Gastroesophageal sphincter (tissue), 4 donors: ENCODE measurements around the gene IER3. TPM values are rescaled to one million over a fixed set of nuclear protein-coding genes. Genes with fewer than 3 reads are reported as not detected.

Source experiments
- ATAC-seq: fragments of 150-250 bp; one replicate; pipeline ENCODE4 v1.9.1; 2016; ENCODE audit warnings: mild to moderate bottlenecking, moderate library complexity
- H3K27ac ChIP-seq, 4 donors: fragments of 200-600 bp; sonication (generic) in 3 of 4; 1 replicate in 3 of 4; 2 replicates in 1 of 4; pipeline ENCODE4 v1.5.1; 2016 to 2019
- H3K27me3 ChIP-seq: fragments of 200-600 bp; sonication (generic); one replicate; pipeline ENCODE4 v1.5.1; 2019
- H3K36me3 ChIP-seq, 2 donors: fragments of 200-600 bp; sonication (generic); one replicate each; pipeline ENCODE4 v1.5.1; 2019; ENCODE audit warnings: control low read depth in 1 of 2
- H3K4me1 ChIP-seq, 3 donors: fragments of 200-600 bp; sonication (generic); 1 replicate in 2 of 3; 2 replicates in 1 of 3; pipeline ENCODE4 v1.5.1; 2016 to 2019; ENCODE audit warnings: control low read depth in 2 of 3
- H3K4me3 ChIP-seq, 2 donors: fragments of 200-600 bp; sonication (generic); one replicate each; pipeline ENCODE4 v1.5.1; 2019; ENCODE audit warnings: mild to moderate bottlenecking in 1 of 2, moderate library complexity in 1 of 2
- H3K9me3 ChIP-seq, 3 donors: fragments of 200-600 bp; sonication (generic); one replicate each; pipeline ENCODE4 v1.5.1; 2017 to 2019; ENCODE audit warnings: control low read depth in 2 of 3
- EP300 ChIP-seq: sonication (generic); formaldehyde crosslinking; IDR thresholded peaks from one replicate; pipeline ENCODE4 v1.6.1; 2017; ENCODE audit warnings: antibody characterized with exemption, mild to moderate bottlenecking
- POLR2A ChIP-seq, 2 donors: fragments of 450-650 bp; IDR thresholded peaks; one replicate each; pipeline ENCODE4 v1.6.1; 2017; ENCODE audit warnings: antibody characterized with exemption in 2 of 2, mild to moderate bottlenecking in 2 of 2, moderate library complexity in 1 of 2
- POLR2AphosphoS5 ChIP-seq: sonication (generic); formaldehyde crosslinking; IDR thresholded peaks from one replicate; pipeline ENCODE4 v1.6.1; 2017; ENCODE audit warnings: antibody characterized with exemption
- WGBS, 2 donors: methylation state at CpG; one replicate each; pipeline ENCODE4 v1.1.5; 2018; ENCODE audit warnings: low coverage in 1 of 2; 5-methylcytosine and 5-hydroxymethylcytosine counted together
- total RNA-seq, 4 donors: library from RNA; depleted of rRNA; stranded (reverse); fragments of >200 nt; gene quantifications; one replicate each; pipeline ENCODE4 v1.1.0, GENCODE V29; 2016
- TF ChIP-seq, protein P1 (sequence below), 4 experiments: fragments of 200-600 bp in 2 of 4; fragments of 450-650 bp in 2 of 4; sonication (generic) in 1 of 4; IDR thresholded peaks; one replicate each; pipeline ENCODE4 v1.5.1; 2017 to 2019; ENCODE audit warnings: antibody characterized with exemption in 4 of 4, mild to moderate bottlenecking in 2 of 4, moderate library complexity in 2 of 4

IER3 gene
- total RNA-seq, 4 donors from 2014 or later = 5.6 to 31.9 (median 11.3) TPM

DNA sequence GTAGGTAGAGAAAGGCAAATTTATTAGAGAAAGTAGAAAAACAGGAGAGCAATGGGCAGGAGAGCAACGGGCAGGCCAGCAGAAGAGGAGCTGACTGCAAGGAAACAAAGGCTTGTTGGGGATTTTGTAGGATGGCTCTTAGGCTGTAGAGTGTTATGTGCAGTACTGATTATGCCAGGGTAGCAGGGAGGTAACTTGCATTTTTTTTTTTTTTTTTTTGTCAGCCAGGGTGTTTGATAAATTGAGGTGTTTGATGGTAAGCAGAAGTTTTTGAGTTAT lies 36.2 kb upstream of the IER3 start:
- WGBS, 2 donors = 100% methylated on average over 1 of the region's 1 CpG
- no peak overlapping the region for H3K4me3 ChIP-seq
- peak overlapping the region in 3 of 4 donors; percentile 78 to 89 (median 80) for H3K27ac ChIP-seq
- H3K4me1 ChIP-seq = peaks cover 3 to 42% (median 24%) of the 10 kb centered on the region in 3 donors
- no peak for TF ChIP-seq EP300
- TF ChIP-seq POLR2A (IDR thresholded peaks at IDR 0.05) = no peak
- no peak for TF ChIP-seq POLR2AphosphoS5
- TF ChIP-seq, protein P1, sequence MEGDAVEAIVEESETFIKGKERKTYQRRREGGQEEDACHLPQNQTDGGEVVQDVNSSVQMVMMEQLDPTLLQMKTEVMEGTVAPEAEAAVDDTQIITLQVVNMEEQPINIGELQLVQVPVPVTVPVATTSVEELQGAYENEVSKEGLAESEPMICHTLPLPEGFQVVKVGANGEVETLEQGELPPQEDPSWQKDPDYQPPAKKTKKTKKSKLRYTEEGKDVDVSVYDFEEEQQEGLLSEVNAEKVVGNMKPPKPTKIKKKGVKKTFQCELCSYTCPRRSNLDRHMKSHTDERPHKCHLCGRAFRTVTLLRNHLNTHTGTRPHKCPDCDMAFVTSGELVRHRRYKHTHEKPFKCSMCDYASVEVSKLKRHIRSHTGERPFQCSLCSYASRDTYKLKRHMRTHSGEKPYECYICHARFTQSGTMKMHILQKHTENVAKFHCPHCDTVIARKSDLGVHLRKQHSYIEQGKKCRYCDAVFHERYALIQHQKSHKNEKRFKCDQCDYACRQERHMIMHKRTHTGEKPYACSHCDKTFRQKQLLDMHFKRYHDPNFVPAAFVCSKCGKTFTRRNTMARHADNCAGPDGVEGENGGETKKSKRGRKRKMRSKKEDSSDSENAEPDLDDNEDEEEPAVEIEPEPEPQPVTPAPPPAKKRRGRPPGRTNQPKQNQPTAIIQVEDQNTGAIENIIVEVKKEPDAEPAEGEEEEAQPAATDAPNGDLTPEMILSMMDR (IDR thresholded peaks at IDR 0.05) = no peak
- no peaks in the 10 kb centered on the region for H3K27me3 ChIP-seq
- no peaks in the 10 kb centered on the region for H3K36me3 ChIP-seq
- ATAC-seq = no peak
- H3K9me3 ChIP-seq = no peaks in the 10 kb centered on the region

DNA sequence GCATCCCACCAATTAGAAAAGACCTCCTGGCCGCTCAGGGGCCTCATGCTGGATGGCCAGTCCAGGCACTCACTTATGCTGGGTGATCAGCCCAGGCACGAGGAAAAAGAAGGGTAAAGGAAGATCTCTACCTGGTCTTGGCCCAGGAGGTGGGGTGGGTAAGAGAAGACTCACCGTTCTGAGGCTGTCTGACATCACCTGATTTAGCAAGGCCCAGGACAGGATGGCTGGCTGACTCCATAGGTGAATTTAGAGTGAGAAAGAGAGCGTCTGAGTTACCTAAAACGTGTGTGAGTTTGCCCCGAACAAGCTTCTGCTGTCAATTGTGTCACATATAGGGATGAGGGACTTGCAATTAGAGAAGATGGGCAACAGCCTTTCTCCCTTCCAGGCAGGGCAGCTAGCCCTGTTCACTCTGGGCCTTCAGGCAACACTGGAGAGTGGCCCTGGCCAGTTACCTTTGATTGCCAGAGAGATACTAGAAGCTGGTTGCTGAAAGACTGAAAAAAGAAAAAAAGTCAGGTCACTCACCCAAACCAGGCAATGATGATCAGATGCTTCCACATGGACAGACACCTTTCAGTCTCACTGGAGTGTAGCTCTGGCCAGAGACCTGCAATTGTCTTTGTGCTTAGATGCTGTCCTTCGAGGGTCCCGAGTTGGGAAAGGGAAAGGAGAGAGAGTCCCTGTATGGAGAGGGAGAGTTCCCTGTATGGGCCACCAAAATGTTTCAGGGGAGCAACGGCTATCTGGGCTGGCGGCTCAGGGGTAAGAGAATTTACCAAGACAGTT lies 35.7 kb upstream of the IER3 start:
- Histone ChIP-seq H3K27me3 (no peaks in the 10 kb centered on the region), H3K9me3 (no peaks in the 10 kb centered on the region), H3K4me3 (no peak overlapping the region), H3K4me1 (peaks cover 3 to 42% (median 24%) of the 10 kb centered on the region in 3 donors), H3K36me3 (no peaks in the 10 kb centered on the region), H3K27ac (peak overlapping the region in 3 of 4 donors; percentile 62 to 89 (median 80))
- TF ChIP-seq POLR2A (IDR thresholded peaks at IDR 0.05) = no peak
- no peak for TF ChIP-seq POLR2AphosphoS5
- TF ChIP-seq, protein P1 (IDR thresholded peaks at IDR 0.05) = no peak
- no peak for TF ChIP-seq EP300
- no peak for ATAC-seq
- 77 to 90% methylated on average over 2 to 8 of the region's 10 CpGs for WGBS, 2 donors

DNA sequence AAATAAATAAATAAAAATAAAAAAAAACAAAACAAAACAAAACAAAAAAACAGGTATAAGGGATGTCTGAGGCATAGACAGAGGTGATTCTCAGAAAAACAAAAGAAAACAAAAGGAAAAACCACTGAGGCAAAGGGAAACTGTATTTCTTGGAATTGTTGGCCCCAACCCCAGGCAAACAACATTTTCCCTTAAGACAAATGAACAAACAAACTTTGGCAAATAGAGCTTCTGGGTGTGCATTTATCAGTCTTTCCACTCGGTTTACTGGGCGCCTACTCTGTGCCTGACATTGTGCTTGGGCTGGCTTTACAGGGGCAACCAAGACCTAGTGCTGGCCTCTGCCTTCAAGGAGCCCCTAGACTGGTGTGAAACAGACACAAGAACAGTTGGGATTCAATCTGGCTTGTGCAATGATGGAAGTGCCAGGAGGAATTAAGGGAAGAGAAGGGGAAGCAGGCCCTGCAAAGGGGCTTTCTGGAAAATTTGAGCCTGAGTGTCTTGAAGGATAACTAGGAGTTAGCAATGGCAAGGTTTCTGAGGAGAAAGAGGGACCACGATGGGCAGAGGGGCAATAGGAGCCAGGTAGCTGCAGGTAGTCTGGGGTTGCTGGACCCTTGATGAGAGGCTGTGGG lies 33.8 kb upstream of the IER3 start:
- WGBS, 2 donors = 89 to 90% methylated on average over 2 to 3 of the region's 3 CpGs
- no peak for ATAC-seq

DNA sequence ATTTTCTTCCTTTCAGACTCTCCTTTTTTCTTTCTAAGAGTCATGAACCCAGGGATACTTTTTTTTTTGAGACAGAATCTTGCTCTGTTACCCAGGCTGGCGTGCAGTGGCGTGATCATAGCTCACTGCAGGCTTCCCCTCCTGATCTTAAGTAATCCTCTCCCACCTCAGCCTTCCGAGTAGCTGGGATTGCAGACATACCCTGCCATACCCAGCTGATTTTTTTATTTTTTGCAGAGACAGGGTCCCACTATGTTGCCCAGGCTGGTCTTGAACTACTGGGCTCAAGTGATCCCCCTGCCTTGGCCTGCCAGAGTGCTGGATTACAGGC lies 32.8 kb upstream of the IER3 start:
- ATAC-seq = no peak
- H3K9me3 ChIP-seq = no peaks in the 10 kb centered on the region
- H3K36me3 ChIP-seq = no peaks in the 10 kb centered on the region
- no peak overlapping the region for H3K27ac ChIP-seq
- no peak overlapping the region for H3K4me3 ChIP-seq
- H3K27me3 ChIP-seq = no peaks in the 10 kb centered on the region
- TF ChIP-seq POLR2A (IDR thresholded peaks at IDR 0.05) (no peak), POLR2AphosphoS5 (no peak), EP300 (no peak)
- TF ChIP-seq, protein P1 (IDR thresholded peaks at IDR 0.05) = no peak
- H3K4me1 ChIP-seq = peaks cover 3 to 44% (median 22%) of the 10 kb centered on the region in 3 donors
- 90% methylated on average over 2 of the region's 3 CpGs; no CpG with 5 or more reads in 1 of the 2 donors for WGBS, 2 donors

More for the DNA sequence above, 33.8 kb upstream of the IER3 start:
- Histone ChIP-seq H3K27ac (peak overlapping the region in 1 of 4 donors; percentile 80), H3K36me3 (no peaks in the 10 kb centered on the region), H3K4me3 (no peak overlapping the region), H3K27me3 (no peaks in the 10 kb centered on the region), H3K9me3 (no peaks in the 10 kb centered on the region), H3K4me1 (peaks cover 3 to 48% (median 24%) of the 10 kb centered on the region in 3 donors)
- TF ChIP-seq EP300 = no peak
- TF ChIP-seq, protein P1 (IDR thresholded peaks at IDR 0.05) = no peak
- TF ChIP-seq POLR2AphosphoS5 = no peak
- no peak for TF ChIP-seq POLR2A (IDR thresholded peaks at IDR 0.05)
